ENCODE measurements around the gene ARHGAP8.

- no peak for TF ChIP-seq CTCF (IDR thresholded peaks at IDR 0.05; ENCODE audit: extremely low read depth in 1 of 2, insufficient read depth in 1 of 2, low read depth in 1 of 2, low read length in 2 of 2)
- no peak for TF ChIP-seq POLR2AphosphoS5 (IDR thresholded peaks at IDR 0.05; ENCODE audit: insufficient read depth, low read depth, low read length)
- TF ChIP-seq POLR2A (IDR thresholded peaks at IDR 0.05; ENCODE audit: low read depth, low read length): no peak
- TF ChIP-seq MAX (IDR thresholded peaks at IDR 0.05; ENCODE audit: insufficient read depth, insufficient read length): no peak
- TF ChIP-seq EZH2 (IDR thresholded peaks at IDR 0.05; ENCODE audit: borderline replicate concordance, low read depth, low read length, severe bottlenecking): no peak
- TF ChIP-seq FOS (IDR thresholded peaks at IDR 0.05; ENCODE audit: borderline replicate concordance, insufficient read depth, low read length): no peak
- no peak for TF ChIP-seq GATA2 (IDR thresholded peaks at IDR 0.05; ENCODE audit: insufficient read depth, insufficient read length, low read depth, low read length)
- TF ChIP-seq JUN (IDR thresholded peaks at IDR 0.05; ENCODE audit: borderline replicate concordance, insufficient read depth, insufficient read length, low read depth): no peak
- TF ChIP-seq MYC (IDR thresholded peaks at IDR 0.05; ENCODE audit: low read depth, low read length): no peak
Observed at GRCh38 chr22:44819966-44820631, 67.7 kb downstream of the ARHGAP8 start.
